ENCODE data around the gene TTC29. TPM values are rescaled to one million over a fixed set of nuclear protein-coding genes. Genes with fewer than 3 reads are reported as not detected.
"Not testable (repeated sequence)": the region's sequence is repeated elsewhere in the genome, so short reads cannot be mapped to it uniquely, and the experiment has no call there.

The TTC29 gene
- polyA plus RNA-seq, 3 donors, result 0.06 TPM; not detected in 2

GRCh38 chr4:146776691-146777090 is 169.0 kb downstream of the TTC29 start:
- 88 to 95% (median 92%) methylated on average over 8 of the region's 8 CpGs for WGBS, 3 donors

DNA sequence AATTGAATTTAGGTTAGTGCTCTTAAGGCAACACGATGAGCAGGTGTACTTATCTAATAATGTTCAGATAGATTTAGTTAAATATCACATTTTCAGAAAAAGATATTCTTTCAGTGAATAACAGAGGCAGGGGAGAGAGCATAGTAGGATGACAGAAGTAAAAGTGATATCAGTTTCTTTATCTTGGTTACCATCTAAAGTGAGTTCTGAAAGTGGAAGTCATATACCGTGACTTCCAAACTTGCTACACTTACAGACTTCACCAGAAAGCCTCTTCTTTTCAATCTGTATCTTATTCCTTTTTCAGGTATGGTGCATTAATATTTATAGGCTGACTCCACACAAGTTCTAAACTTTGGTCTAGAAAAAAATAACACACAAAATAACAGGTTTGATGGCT is 182.1 kb downstream of the TTC29 start:
- 71 to 77% (median 74%) methylated on average over 2 of the region's 2 CpGs for WGBS, 3 donors

More at GRCh38 chr4:146776691-146777090, 169.0 kb downstream of the TTC29 start:
- no peak overlapping the region for H3K27ac ChIP-seq (ENCODE audit: low read depth, low read length)

GRCh38 chr4:146762016-146762415 is 183.6 kb downstream of the TTC29 start:
- 40 to 67% (median 60%) methylated on average over 2 of the region's 2 CpGs for WGBS, 3 donors
- no peak overlapping the region for H3K27ac ChIP-seq (ENCODE audit: low read depth, low read length)

More for the DNA sequence above, 182.1 kb downstream of the TTC29 start:
- H3K27ac ChIP-seq (ENCODE audit: low read depth, low read length), result no peak overlapping the region

DNA sequence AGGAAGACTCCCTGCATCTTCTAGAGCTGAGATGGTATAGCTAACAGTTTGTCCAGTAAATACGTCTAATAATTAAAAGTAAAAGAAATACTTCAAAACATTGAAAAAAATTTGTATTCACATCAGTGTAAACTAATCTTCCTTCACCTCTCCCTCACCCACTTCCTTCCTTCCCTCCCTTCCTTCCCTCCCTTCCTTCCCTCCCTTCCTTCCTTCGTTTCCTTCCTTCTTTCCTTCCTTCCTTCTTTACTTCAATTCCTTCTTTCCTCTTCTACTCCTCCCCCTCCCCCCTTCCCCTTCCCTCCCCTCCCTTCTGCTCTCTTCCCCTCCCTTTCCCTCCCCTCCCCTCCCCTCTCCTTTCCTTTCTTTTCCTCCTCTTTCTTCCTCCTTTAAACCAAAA is 203.2 kb downstream of the TTC29 start:
- 57 to 63% (median 60%) methylated on average over 2 of the region's 2 CpGs for WGBS, 3 donors
- H3K27ac ChIP-seq (ENCODE audit: low read depth, low read length), result no peak overlapping the region

GRCh38 chr4:146739182-146739581 is 206.5 kb downstream of the TTC29 start:
- no peak overlapping the region for H3K27ac ChIP-seq (ENCODE audit: low read depth, low read length)
- 58 to 73% (median 70%) methylated on average over 3 of the region's 3 CpGs for WGBS, 3 donors

DNA sequence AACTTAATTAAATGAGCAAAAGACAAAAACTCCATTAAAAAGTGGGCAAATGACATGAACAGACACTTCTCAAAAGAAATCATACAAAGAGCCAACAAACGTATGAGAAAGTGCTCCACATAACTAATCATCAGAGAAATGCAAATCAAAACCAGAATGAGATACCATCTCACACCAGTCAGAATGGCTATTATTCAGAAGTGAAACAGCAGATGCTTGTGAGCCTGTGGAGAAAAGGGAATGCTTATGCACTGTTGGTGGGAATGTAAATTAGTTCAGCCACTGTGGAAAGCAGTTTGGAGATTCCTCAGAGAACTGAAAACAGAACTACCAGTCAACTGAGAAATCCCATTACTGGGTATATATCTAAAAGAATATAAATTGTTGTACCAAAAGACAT is 222.1 kb downstream of the TTC29 start:
- WGBS, 3 donors, result 36 to 53% (median 47%) methylated on average over 1 of the region's 1 CpG
- not testable (repeated sequence) for H3K27ac ChIP-seq (ENCODE audit: low read depth, low read length)

DNA sequence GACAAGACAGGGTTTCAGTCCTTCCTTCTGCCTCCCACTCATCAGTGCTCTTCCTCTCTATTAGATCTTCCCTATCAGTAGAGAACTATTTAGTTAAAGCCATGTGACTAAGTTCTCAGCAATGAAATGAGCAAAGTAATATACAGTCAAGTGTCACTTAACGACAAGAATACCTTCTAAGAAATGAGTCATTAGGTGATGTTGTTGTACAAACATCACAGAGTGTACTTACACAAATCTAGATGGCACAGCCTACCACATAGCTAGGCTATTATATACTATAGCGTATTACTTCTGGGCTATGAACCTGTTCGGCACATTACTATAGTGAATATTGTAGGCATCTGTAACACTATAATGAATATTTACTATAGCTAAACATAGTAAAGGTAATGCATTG is 235.7 kb downstream of the TTC29 start:
- 85 to 88% (median 87%) methylated on average over 3 of the region's 3 CpGs for WGBS, 3 donors
- H3K27ac ChIP-seq (ENCODE audit: low read depth, low read length), result no peak overlapping the region

DNA sequence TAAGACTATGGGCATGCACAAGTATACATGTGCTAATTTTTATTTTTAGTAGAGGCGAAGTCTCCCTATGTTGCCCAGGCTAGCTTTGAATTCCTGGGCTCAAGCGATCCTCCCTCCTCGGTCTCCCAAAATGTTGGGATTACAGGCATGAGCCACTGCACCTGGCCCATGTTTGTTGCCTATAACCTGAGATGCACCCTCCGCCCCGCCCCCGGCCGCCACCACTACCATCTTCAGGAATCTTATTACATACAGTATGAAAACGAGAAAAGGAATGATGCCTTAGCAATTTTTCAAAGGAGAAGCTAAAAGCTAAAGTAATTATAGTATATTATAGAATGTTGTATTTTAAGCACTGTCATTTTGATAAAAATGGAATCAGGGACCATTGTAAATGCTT is 245.8 kb downstream of the TTC29 start:
- H3K27ac ChIP-seq (ENCODE audit: low read depth, low read length), result no peak overlapping the region
- whole genome bisulfite sequencing, 3 donors, result 79 to 93% (median 90%) methylated on average over 8 of the region's 8 CpGs

- 64 to 77% (median 68%) methylated on average over 2 of the region's 2 CpGs for WGBS, 3 donors
- H3K27ac ChIP-seq (ENCODE audit: low read depth, low read length), result no peak overlapping the region
These were observed 270.7 kb downstream of the TTC29 start for GRCh38 chr4:146674829-146675570.

- 46 to 71% (median 58%) methylated on average over 3 to 6 of the region's 6 CpGs for WGBS, 3 donors
- H3K27ac ChIP-seq (ENCODE audit: low read depth, low read length), result not testable (repeated sequence)
These were observed 281.7 kb downstream of the TTC29 start for GRCh38 chr4:146663968-146664311.

GRCh38 chr4:146661367-146661766 is 284.3 kb downstream of the TTC29 start:
- no peak overlapping the region for H3K27ac ChIP-seq (ENCODE audit: low read depth, low read length)
- WGBS, 3 donors, result 47 to 58% (median 52%) methylated on average over 4 of the region's 4 CpGs

Data from adipose tissue (tissue), 3 donors.